GM12891 (cell line): Measurements from ENCODE around the gene TSPAN2.

ENCODE experiments used
- POLR2A ChIP-seq: IDR thresholded peaks from 2 replicates; pipeline ENCODE4 v1.6.1; 2011; ENCODE audit warnings: low read depth, low read length, control low read depth
- POLR2AphosphoS5 ChIP-seq: IDR thresholded peaks from 2 replicates; pipeline ENCODE4 v1.6.1; 2011; ENCODE audit warnings: low read depth, low read length, control low read depth
- POU2F2 ChIP-seq: IDR thresholded peaks from 2 replicates; pipeline ENCODE4 v1.6.1; 2011; ENCODE audit warnings: low read depth, mild to moderate bottlenecking, control low read depth, low read length, moderate library complexity
- SPI1 ChIP-seq: IDR thresholded peaks from 2 replicates; pipeline ENCODE4 v1.6.1; 2011; ENCODE audit warnings: low read depth, low read length, control low read depth
- TAF1 ChIP-seq: IDR thresholded peaks from 2 replicates; pipeline ENCODE4 v1.6.1; 2011; ENCODE audit warnings: low read depth, low read length, control low read depth

- TF ChIP-seq POLR2A (no peak), TAF1 (no peak), POLR2AphosphoS5 (no peak), SPI1 (no peak), POU2F2 (no peak)
These were observed 12.9 kb downstream of the TSPAN2 start for GRCh38 chr1:115076384-115076915.
